ENCODE data around the gene PER1.

- TF ChIP-seq EZH2 (IDR thresholded peaks at IDR 0.05; ENCODE audit: insufficient read depth, poor library complexity, severe bottlenecking) (no peak), EZH2phosphoT487 (IDR thresholded peaks at IDR 0.05; ENCODE audit: insufficient read depth, low read depth) (no peak)
These were observed 29.1 kb downstream of the PER1 start for GRCh38 chr17:8122924-8123694.
